CD14-positive monocyte (primary cell): ENCODE measurements around the gene CD80. TPM values are rescaled to one million over a fixed set of nuclear protein-coding genes. Genes with fewer than 3 reads are reported as not detected.

Experiments used
- DNase-seq, 3 donors: peaks; one replicate each; pipeline ENCODE4 v3.0.0-alpha.2; 2011 to 2022
- H2AFZ ChIP-seq: 2 replicates; pipeline ENCODE4 v1.6.0; 2012; ENCODE audit warnings: mild to moderate bottlenecking, low read depth, low read length, inconsistent platforms; ENCODE audit not compliant: insufficient read depth, poor library complexity, severe bottlenecking
- H3K27ac ChIP-seq, 2 donors: 1 replicate in 1 of 2; 2 replicates in 1 of 2; pipeline ENCODE4 v1.5.1; 2012 to 2013; ENCODE audit warnings: low read length in 2 of 2, control low read depth in 1 of 2, inconsistent platforms in 1 of 2, low read depth in 1 of 2, mild to moderate bottlenecking in 1 of 2
- H3K27me3 ChIP-seq, 2 donors: one replicate each; pipeline versions ENCODE4 v1.6.0 to v1.6.1; 2011 to 2013; ENCODE audit warnings: low read length in 2 of 2; ENCODE audit not compliant: control insufficient read depth in 2 of 2, insufficient read depth in 2 of 2
- H3K36me3 ChIP-seq, 2 donors: replicated peaks in 1 of 2; 1 replicate in 1 of 2; 2 replicates in 1 of 2; pipeline versions ENCODE4 v1.5.1 to v1.6.1; 2012 to 2013; ENCODE audit warnings: low read length in 2 of 2, control low read depth in 1 of 2, inconsistent platforms in 1 of 2, mild to moderate bottlenecking in 1 of 2; ENCODE audit not compliant: insufficient read depth in 2 of 2, control insufficient read depth in 1 of 2
- H3K4me1 ChIP-seq, 2 donors: 1 replicate in 1 of 2; 2 replicates in 1 of 2; pipeline versions ENCODE4 v1.5.1 to v1.6.1; 2012 to 2013; ENCODE audit warnings: low read length in 2 of 2, control low read depth in 1 of 2, inconsistent platforms in 1 of 2, mild to moderate bottlenecking in 1 of 2, moderate library complexity in 1 of 2; ENCODE audit not compliant: insufficient read depth in 2 of 2, control insufficient read depth in 1 of 2
- H3K4me2 ChIP-seq: replicated peaks from 2 replicates; pipeline ENCODE3; 2012; ENCODE audit warnings: low read length, moderate library complexity, mild to moderate bottlenecking; ENCODE audit not compliant: poor library complexity, severe bottlenecking; ENCODE audit errors: extremely low read depth
- H3K4me3 ChIP-seq, 3 experiments: fragments of 200-600 bp in 1 of 3; sonication (generic) in 1 of 3; replicated peaks in 1 of 3; 1 replicate in 2 of 3; 2 replicates in 1 of 3; pipeline ENCODE4 v1.5.1; 2011 to 2013; ENCODE audit warnings: low read length in 3 of 3, mild to moderate bottlenecking in 3 of 3, control low read depth in 2 of 3, low read depth in 2 of 3, inconsistent platforms in 1 of 3, moderate library complexity in 1 of 3
- H3K79me2 ChIP-seq: 2 replicates; pipeline ENCODE4 v1.6.0; 2012; ENCODE audit warnings: mild to moderate bottlenecking, control low read depth, inconsistent platforms, low read length, moderate library complexity; ENCODE audit not compliant: insufficient read depth
- H3K9ac ChIP-seq: 2 replicates; pipeline ENCODE4 v1.6.0; 2017; ENCODE audit warnings: low read length, mild to moderate bottlenecking; ENCODE audit not compliant: insufficient read depth, poor library complexity, severe bottlenecking
- H3K9me3 ChIP-seq, 2 donors: replicated peaks in 1 of 2; 1 replicate in 1 of 2; 2 replicates in 1 of 2; pipeline versions ENCODE4 v1.5.1 to v1.6.1; 2012 to 2013; ENCODE audit warnings: low read length in 2 of 2, control low read depth in 1 of 2; ENCODE audit not compliant: control insufficient read depth in 1 of 2, insufficient read depth in 1 of 2
- H4K20me1 ChIP-seq: 2 replicates; pipeline ENCODE4 v1.6.0; 2012; ENCODE audit warnings: mild to moderate bottlenecking, low read length, control low read depth, moderate library complexity; ENCODE audit not compliant: insufficient read depth
- H3K27ac Mint-ChIP-seq, 7 donors: one replicate each; pipeline ENCODE4 v1.8.0; 2020; ENCODE audit warnings: mild to moderate bottlenecking in 7 of 7, mixed read lengths in 7 of 7, moderate library complexity in 6 of 7, inconsistent platforms in 2 of 7
- H3K27me3 Mint-ChIP-seq, 3 donors: one replicate each; pipeline ENCODE4 v1.8.0; 2021 to 2022; ENCODE audit warnings: low read depth in 3 of 3, mild to moderate bottlenecking in 3 of 3, mixed read lengths in 3 of 3, moderate library complexity in 3 of 3, inconsistent platforms in 1 of 3
- H3K36me3 Mint-ChIP-seq, 2 donors: one replicate each; pipeline ENCODE4 v1.8.0; 2020; ENCODE audit warnings: mixed read lengths in 2 of 2, inconsistent platforms in 1 of 2, mild to moderate bottlenecking in 1 of 2
- H3K4me1 Mint-ChIP-seq: one replicate; pipeline ENCODE4 v1.8.0; 2020; ENCODE audit warnings: mild to moderate bottlenecking, mixed read lengths
- H3K4me3 Mint-ChIP-seq, 2 donors: one replicate each; pipeline ENCODE4 v1.8.0; 2020; ENCODE audit warnings: mild to moderate bottlenecking in 2 of 2, mixed read lengths in 2 of 2, moderate library complexity in 1 of 2
- H3K9me3 Mint-ChIP-seq, 7 donors: one replicate each; pipeline ENCODE4 v1.8.0; 2020 to 2022; ENCODE audit warnings: mixed read lengths in 7 of 7, mild to moderate bottlenecking in 6 of 7, moderate library complexity in 6 of 7, inconsistent platforms in 2 of 7
- WGBS: methylation state at CpG from one replicate; pipeline ENCODE4 v1.1.5; 2013; ENCODE audit warnings: missing lambda C conversion rate; ENCODE audit not compliant: insufficient coverage; 5-methylcytosine and 5-hydroxymethylcytosine counted together
- intact Hi-C, 2 donors: fragments of 100-400 bp; cut with micrococcal nuclease; formaldehyde crosslinking; loops; one replicate each; pipeline versions ENCODE4 v1.15.0 to v1.15.1; 2023
- polyA plus RNA-seq, 3 donors: library from polyadenylated mRNA; depleted of rRNA in 1 of 3; unstranded in 2 of 3; stranded (reverse) in 1 of 3; fragments of 300-500 nt in 2 of 3; fragments of >200 nt in 1 of 3; fragmentation: Illumina TruSeq in 2 of 3; gene quantifications; 1 replicate in 2 of 3; 2 replicates in 1 of 3; pipeline ENCODE4 v1.2.3, GENCODE V29; 2012 to 2021
- TF ChIP-seq, protein P1 (sequence below): fragments of 200-600 bp; IDR thresholded peaks from one replicate; pipeline ENCODE4 v1.8.0; 2022; ENCODE audit warnings: antibody characterized with exemption, mild to moderate bottlenecking

CD80 gene
- polyA plus RNA-seq, 3 donors: 0.47 to 0.87 (median 0.47) TPM

DNA sequence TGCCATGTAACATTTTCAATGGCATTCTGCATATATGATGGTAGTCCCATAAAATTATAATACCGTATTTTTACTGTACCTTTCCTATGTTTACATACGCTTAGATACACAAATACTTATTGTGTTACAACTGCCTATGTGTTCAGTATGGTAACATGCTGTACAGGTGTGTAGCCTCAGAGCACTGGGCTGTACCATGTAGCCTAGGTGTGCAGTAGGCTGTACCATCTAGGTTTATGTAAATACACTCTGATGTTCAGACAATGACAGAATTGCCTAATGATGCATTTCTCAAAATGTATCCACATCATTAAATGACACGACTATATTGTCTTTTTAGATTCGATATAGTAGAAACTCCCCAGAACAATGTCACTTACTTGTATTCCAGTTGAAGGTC is 22.7 kb downstream of the CD80 start:
- Histone ChIP-seq H3K36me3 (no peaks in the 10 kb centered on the region), H4K20me1 (no peaks in the 10 kb centered on the region), H3K9me3 (no peaks in the 10 kb centered on the region), H3K27me3 (no peaks in the 10 kb centered on the region), H3K27ac (no peak overlapping the region), H3K4me2 (no peak overlapping the region), H2AFZ (no peak overlapping the region), H3K4me1 (no peaks in the 10 kb centered on the region), H3K79me2 (no peaks in the 10 kb centered on the region), H3K9ac (no peak overlapping the region), H3K4me3 (no peak overlapping the region)
- intact Hi-C loops: no loop called here
- Mint-ChIP-seq H3K9me3 (no peaks in the 10 kb centered on the region), H3K4me3 (no peak overlapping the region), H3K36me3 (no peaks in the 10 kb centered on the region), H3K27ac (no peak overlapping the region), H3K27me3 (peaks cover 0 to 3% (median 0%) of the 10 kb centered on the region in 3 donors), H3K4me1 (no peaks in the 10 kb centered on the region)
- no CpG with 5 or more reads among the region's 4 CpGs for WGBS
- no peak for DNase-seq
- TF ChIP-seq, protein P1, sequence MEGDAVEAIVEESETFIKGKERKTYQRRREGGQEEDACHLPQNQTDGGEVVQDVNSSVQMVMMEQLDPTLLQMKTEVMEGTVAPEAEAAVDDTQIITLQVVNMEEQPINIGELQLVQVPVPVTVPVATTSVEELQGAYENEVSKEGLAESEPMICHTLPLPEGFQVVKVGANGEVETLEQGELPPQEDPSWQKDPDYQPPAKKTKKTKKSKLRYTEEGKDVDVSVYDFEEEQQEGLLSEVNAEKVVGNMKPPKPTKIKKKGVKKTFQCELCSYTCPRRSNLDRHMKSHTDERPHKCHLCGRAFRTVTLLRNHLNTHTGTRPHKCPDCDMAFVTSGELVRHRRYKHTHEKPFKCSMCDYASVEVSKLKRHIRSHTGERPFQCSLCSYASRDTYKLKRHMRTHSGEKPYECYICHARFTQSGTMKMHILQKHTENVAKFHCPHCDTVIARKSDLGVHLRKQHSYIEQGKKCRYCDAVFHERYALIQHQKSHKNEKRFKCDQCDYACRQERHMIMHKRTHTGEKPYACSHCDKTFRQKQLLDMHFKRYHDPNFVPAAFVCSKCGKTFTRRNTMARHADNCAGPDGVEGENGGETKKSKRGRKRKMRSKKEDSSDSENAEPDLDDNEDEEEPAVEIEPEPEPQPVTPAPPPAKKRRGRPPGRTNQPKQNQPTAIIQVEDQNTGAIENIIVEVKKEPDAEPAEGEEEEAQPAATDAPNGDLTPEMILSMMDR: no peak

DNA sequence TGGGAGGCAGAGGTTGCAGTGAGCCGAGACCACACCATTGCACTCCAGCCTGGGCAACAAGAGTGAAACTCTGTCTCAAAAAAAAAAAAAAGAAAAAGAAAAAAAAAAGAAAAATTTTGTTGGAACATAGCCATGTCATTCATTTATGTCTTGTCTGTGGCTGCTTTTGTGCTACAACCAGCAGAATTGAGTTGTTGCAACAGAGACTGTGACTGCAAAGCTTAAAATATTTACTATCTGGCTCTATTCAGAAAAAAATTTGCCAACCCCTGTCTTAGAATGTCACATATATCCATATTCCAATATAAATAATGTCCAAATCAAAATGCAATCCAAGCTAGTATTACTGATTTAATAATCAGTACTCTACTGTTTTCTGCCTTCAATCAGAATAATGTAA is 25.1 kb downstream of the CD80 start:
- no peaks in the 10 kb centered on the region for H3K27me3 ChIP-seq
- no peak overlapping the region for H3K4me2 ChIP-seq
- Mint-ChIP-seq H3K4me1 (no peaks in the 10 kb centered on the region), H3K4me3 (no peak overlapping the region), H3K27me3 (peaks cover 0 to 3% (median 0%) of the 10 kb centered on the region in 3 donors), H3K36me3 (no peaks in the 10 kb centered on the region), H3K9me3 (no peaks in the 10 kb centered on the region), H3K27ac (peak overlapping the region in 1 of 7 donors; percentile 48)
- H3K36me3 ChIP-seq: no peaks in the 10 kb centered on the region
- no peaks in the 10 kb centered on the region for H4K20me1 ChIP-seq
- no peak overlapping the region for H3K4me3 ChIP-seq
- no peaks in the 10 kb centered on the region for H3K4me1 ChIP-seq
- TF ChIP-seq, protein P1: no peak
- no peak overlapping the region for H3K9ac ChIP-seq
- no CpG with 5 or more reads among the region's 1 CpG for WGBS
- no peaks in the 10 kb centered on the region for H3K9me3 ChIP-seq
- no peak overlapping the region for H2AFZ ChIP-seq
- intact Hi-C loops: no loop called here
- no peak for DNase-seq
- no peak overlapping the region for H3K27ac ChIP-seq
- no peaks in the 10 kb centered on the region for H3K79me2 ChIP-seq
